Spinal cord (tissue), 10 donors: ENCODE results near the gene PCP4L1. TPM values are rescaled to one million over a fixed set of nuclear protein-coding genes. Genes with fewer than 3 reads are reported as not detected.
"Not testable (repeated sequence)": the region's sequence is repeated elsewhere in the genome, so short reads cannot be mapped to it uniquely, and the experiment has no call there.

Experiments
- DNase-seq, 6 donors: peaks; one replicate each; pipeline versions ENCODE4 v3.0.0 to v3.0.0-alpha.2; 2013 to 2015; ENCODE audit warnings: low spot score in 6 of 6, low read depth in 4 of 6
- H3K27ac ChIP-seq: one replicate; pipeline ENCODE4 v1.5.1; 2013; ENCODE audit warnings: low read depth, low read length, control low read depth
- H3K27me3 ChIP-seq: one replicate; pipeline ENCODE4 v1.6.1; 2013; ENCODE audit warnings: low read length; ENCODE audit not compliant: control insufficient read depth, insufficient read depth
- H3K36me3 ChIP-seq: one replicate; pipeline ENCODE4 v1.6.1; 2013; ENCODE audit warnings: low read length; ENCODE audit not compliant: control insufficient read depth, insufficient read depth
- H3K4me1 ChIP-seq: one replicate; pipeline ENCODE4 v1.6.1; 2013; ENCODE audit warnings: low read length; ENCODE audit not compliant: control insufficient read depth, insufficient read depth
- H3K4me3 ChIP-seq: one replicate; pipeline ENCODE4 v1.5.1; 2013; ENCODE audit warnings: low read depth, low read length, control low read depth
- H3K9me3 ChIP-seq: one replicate; pipeline ENCODE4 v1.6.1; 2013; ENCODE audit warnings: low read length; ENCODE audit not compliant: control insufficient read depth, insufficient read depth
- WGBS: methylation state at CpG from one replicate; pipeline ENCODE4 v1.1.5; 2013; ENCODE audit warnings: missing lambda C conversion rate; ENCODE audit not compliant: insufficient coverage; 5-methylcytosine and 5-hydroxymethylcytosine counted together
- polyA plus RNA-seq, 2 donors: library from polyadenylated mRNA; unstranded; fragments of 120-200 nt; gene quantifications; one replicate each; pipeline ENCODE4 v1.2.1, GENCODE V29; 2013; ENCODE audit not compliant: insufficient read length in 2 of 2
- total RNA-seq, 2 donors: library from RNA; depleted of rRNA in 1 of 2; stranded (reverse); fragments of 120-200 nt in 1 of 2; fragments of >200 nt in 1 of 2; gene quantifications; one replicate each; pipeline versions ENCODE4 v1.2.3 to v1.2.4, GENCODE V29; 2013 to 2014
- donor health status: healthy.

The PCP4L1 gene
- total and polyA plus RNA-seq, 4 donors: 18.6 to 113 (median 92.5) TPM

DNA sequence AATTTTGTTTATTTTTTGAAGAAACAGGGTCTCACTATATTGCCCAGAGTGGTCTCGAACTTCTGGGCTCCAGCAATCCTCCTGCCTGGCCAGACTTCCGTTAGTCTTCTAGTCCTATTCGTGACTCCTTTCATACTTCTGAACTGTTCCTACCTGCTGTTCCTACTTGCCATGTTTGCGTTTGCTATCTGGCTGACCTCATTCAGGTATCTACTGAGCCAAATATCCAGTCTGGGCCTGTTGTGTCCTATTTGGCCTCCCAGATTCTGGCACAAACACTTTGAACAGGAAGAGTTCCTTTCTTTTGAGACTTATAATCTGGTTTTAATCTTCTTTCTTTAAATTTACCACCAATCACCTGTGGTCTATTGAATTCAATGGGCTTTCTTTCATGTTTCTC, 13.7 kb upstream of the PCP4L1 start:
- no peak overlapping the region for H3K4me3 ChIP-seq

DNA sequence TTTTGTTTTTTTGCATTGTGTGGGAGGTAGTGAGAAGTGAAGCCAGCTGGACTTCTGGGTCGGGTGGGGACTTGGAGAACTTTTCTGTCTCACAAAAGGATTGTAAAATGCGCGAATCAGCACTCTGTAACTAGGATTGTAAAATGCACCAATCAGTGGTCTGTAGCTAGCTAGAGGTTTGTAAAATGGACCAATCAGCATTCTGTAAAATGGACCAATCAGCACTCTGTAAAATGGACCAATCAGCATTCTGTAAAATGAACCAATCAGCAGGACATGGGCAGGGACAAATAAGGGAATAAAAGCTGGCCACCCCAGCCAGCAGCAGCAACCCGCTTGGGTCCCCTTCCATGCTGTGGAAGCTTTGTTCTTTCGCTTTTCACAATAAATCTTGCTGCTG, 8.4 kb upstream of the PCP4L1 start:
- not testable (repeated sequence) for H3K27me3 ChIP-seq, DNase-seq, H3K36me3 ChIP-seq, H3K27ac ChIP-seq, H3K4me3 ChIP-seq, H3K4me1 ChIP-seq, H3K9me3 ChIP-seq
- WGBS: 71% methylated on average over 5 of the region's 5 CpGs

More for the DNA sequence above, 13.7 kb upstream of the PCP4L1 start:
- Histone ChIP-seq H3K27ac (no peak overlapping the region), H3K9me3 (no peaks in the 10 kb centered on the region), H3K4me1 (no peaks in the 10 kb centered on the region), H3K36me3 (no peaks in the 10 kb centered on the region), H3K27me3 (no peaks in the 10 kb centered on the region)
- DNase-seq: no peak
- 86% methylated on average over 4 of the region's 4 CpGs for WGBS

- WGBS: 63% methylated on average over 6 of the region's 7 CpGs
Observed at GRCh38 chr1:161250829-161251228, 7.7 kb upstream of the PCP4L1 start.

DNA sequence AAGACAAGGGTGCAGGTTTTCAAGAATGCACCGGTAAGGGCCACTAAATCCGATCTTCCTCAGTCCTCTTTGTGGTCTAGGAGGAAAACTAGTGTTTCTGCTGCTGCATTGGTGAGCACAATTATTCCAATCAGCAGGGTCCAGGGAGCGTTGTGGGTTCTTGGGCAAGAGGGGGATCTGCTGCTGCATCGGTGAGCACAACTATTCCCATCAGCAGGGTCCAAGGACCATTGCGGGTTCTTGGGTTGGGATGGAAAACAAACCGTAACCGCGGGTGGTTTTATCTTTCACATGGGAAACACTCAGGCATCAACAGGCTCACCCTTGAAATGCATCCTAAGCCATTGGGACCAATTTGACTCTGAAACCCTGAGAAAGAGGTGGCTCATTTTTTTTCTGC, 7.0 kb upstream of the PCP4L1 start:
- Histone ChIP-seq H3K4me3 (no peak overlapping the region), H3K4me1 (no peaks in the 10 kb centered on the region), H3K36me3 (no peaks in the 10 kb centered on the region), H3K9me3 (no peaks in the 10 kb centered on the region), H3K27me3 (no peaks in the 10 kb centered on the region), H3K27ac (no peak overlapping the region)
- 64% methylated on average over 5 of the region's 8 CpGs for WGBS
- no peak for DNase-seq

More at GRCh38 chr1:161250829-161251228, 7.7 kb upstream of the PCP4L1 start:
- Histone ChIP-seq H3K27me3 (no peaks in the 10 kb centered on the region), H3K4me3 (no peak overlapping the region), H3K27ac (no peak overlapping the region), H3K36me3 (no peaks in the 10 kb centered on the region), H3K4me1 (no peaks in the 10 kb centered on the region), H3K9me3 (no peaks in the 10 kb centered on the region)
- DNase-seq: no peak

DNA sequence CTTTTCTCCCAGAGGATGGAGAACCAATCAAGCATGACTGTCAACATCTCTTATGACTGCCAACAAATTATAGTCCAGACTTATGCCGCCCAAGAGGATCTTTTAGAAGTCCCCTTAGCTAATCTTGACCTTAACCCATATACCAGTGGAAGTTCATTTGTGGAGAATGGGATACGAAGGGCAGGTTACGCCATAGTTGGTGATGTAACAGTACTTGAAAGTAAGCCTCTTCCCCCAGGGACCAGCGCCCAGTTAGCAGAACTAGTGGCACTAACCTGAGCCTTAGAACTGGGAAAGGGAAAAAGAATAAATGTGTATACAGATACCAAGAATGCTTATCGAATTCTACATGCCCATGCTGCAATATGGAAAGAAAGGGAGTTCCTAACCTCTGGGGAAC, 3.2 kb upstream of the PCP4L1 start:
- H3K27me3 ChIP-seq, H3K4me3 ChIP-seq, H3K9me3 ChIP-seq, DNase-seq, H3K4me1 ChIP-seq, H3K36me3 ChIP-seq, H3K27ac ChIP-seq: not testable (repeated sequence)
- no CpG with 5 or more reads among the region's 5 CpGs for WGBS

GRCh38 chr1:161255955-161256520, 2.5 kb upstream of the PCP4L1 start:
- DNase-seq, H3K27ac ChIP-seq, H3K9me3 ChIP-seq, H3K36me3 ChIP-seq, H3K4me3 ChIP-seq, H3K27me3 ChIP-seq: not testable (repeated sequence)
- peaks cover 11% of the 10 kb centered on the region for H3K4me1 ChIP-seq
- 100% methylated on average over 1 of the region's 4 CpGs for WGBS

- H3K27me3 ChIP-seq, H3K36me3 ChIP-seq: not testable (repeated sequence)
- 95% methylated on average over 4 of the region's 5 CpGs for WGBS
Observed at GRCh38 chr1:161257109-161257508, 1.4 kb upstream of the PCP4L1 start.

GRCh38 chr1:161259345-161259702, 779 bp downstream of the PCP4L1 start:
- DNase-seq: peak in 2 of 6 donors; percentile 10 to 52
- Histone ChIP-seq H3K27ac (no peak overlapping the region), H3K4me1 (peaks cover 13% of the 10 kb centered on the region), H3K4me3 (peak overlapping the region; percentile 56), H3K9me3 (no peaks in the 10 kb centered on the region), H3K36me3 (no peaks in the 10 kb centered on the region), H3K27me3 (peaks cover 10% of the 10 kb centered on the region)
- WGBS: 0% methylated on average over 3 of the region's 6 CpGs

More at GRCh38 chr1:161257109-161257508, 1.4 kb upstream of the PCP4L1 start:
- not testable (repeated sequence) for H3K4me3 ChIP-seq, DNase-seq, H3K27ac ChIP-seq, H3K9me3 ChIP-seq
- H3K4me1 ChIP-seq: peaks cover 13% of the 10 kb centered on the region

DNA sequence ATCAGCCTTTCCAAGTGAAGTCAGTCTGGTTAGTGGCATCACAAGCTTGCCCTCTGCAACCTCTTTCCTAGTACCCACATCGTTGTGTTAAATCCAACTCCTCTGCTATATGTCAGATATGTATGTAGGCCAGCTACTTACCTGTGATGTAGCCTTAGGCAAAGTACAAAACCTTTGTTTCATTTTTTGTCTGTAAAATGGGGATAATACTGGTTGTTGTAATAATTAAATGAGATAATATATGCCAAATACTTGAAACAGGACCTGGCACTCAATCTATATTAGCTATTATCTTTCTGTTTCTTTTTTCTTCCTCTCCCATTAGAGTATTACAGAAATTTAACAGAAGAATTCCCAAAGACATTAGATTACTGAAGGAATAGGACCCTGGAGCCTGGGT, 1.2 kb downstream of the PCP4L1 start:
- DNase-seq: no peak
- Histone ChIP-seq H3K9me3 (no peaks in the 10 kb centered on the region), H3K27ac (no peak overlapping the region), H3K4me3 (peak overlapping the region; percentile 56), H3K27me3 (peaks cover 10% of the 10 kb centered on the region), H3K4me1 (peaks cover 13% of the 10 kb centered on the region), H3K36me3 (no peaks in the 10 kb centered on the region)
- no CpG with 5 or more reads among the region's 1 CpG for WGBS

GRCh38 chr1:161260376-161261260, 2.1 kb downstream of the PCP4L1 start:
- H3K9me3 ChIP-seq: no peaks in the 10 kb centered on the region
- peaks cover 13% of the 10 kb centered on the region for H3K4me1 ChIP-seq
- H3K4me3 ChIP-seq: no peak overlapping the region
- WGBS: 40% methylated on average over 3 of the region's 9 CpGs
- no peak overlapping the region for H3K27ac ChIP-seq
- peaks cover 10% of the 10 kb centered on the region for H3K27me3 ChIP-seq
- no peaks in the 10 kb centered on the region for H3K36me3 ChIP-seq
- peak in 1 of 6 donors; percentile 17 for DNase-seq
